HEK293 (cell line): Measurements from ENCODE around the gene TDRKH.

Experiments
- BCL11A ChIP-seq: fragments of 450-650 bp; formaldehyde crosslinking; IDR thresholded peaks from 2 replicates; pipeline ENCODE4 v1.5.1; 2016; ENCODE audit warnings: low read depth, missing biosample characterization, missing genetic modification characterization
- KLF7 ChIP-seq: fragments of 450-650 bp; formaldehyde crosslinking; IDR thresholded peaks from 2 replicates; pipeline ENCODE4 v1.5.1; 2016; ENCODE audit warnings: missing biosample characterization, missing genetic modification characterization, borderline replicate concordance
- KLF9 ChIP-seq: fragments of 450-650 bp; formaldehyde crosslinking; IDR thresholded peaks from 2 replicates; pipeline ENCODE4 v1.5.1; 2016; ENCODE audit warnings: missing biosample characterization, missing genetic modification characterization, low read depth
- MZF1 ChIP-seq: fragments of 450-650 bp; formaldehyde crosslinking; IDR thresholded peaks from 2 replicates; pipeline ENCODE4 v1.5.1; 2017; ENCODE audit warnings: missing biosample characterization, missing genetic modification characterization, borderline replicate concordance
- PATZ1 ChIP-seq: fragments of 450-650 bp; formaldehyde crosslinking; IDR thresholded peaks from 2 replicates; pipeline ENCODE4 v1.5.1; 2016; ENCODE audit warnings: missing biosample characterization, missing genetic modification characterization
- PRDM6 ChIP-seq: fragments of 450-650 bp; formaldehyde crosslinking; IDR thresholded peaks from 2 replicates; pipeline ENCODE4 v1.5.1; 2017; ENCODE audit warnings: missing biosample characterization, missing genetic modification characterization
- YY1 ChIP-seq: fragments of 450-650 bp; formaldehyde crosslinking; IDR thresholded peaks from 2 replicates; pipeline ENCODE4 v1.5.1; 2018; ENCODE audit warnings: missing biosample characterization, missing genetic modification characterization
- ZBTB1 ChIP-seq: fragments of 450-650 bp; formaldehyde crosslinking; IDR thresholded peaks from 2 replicates; pipeline ENCODE4 v1.5.1; 2016; ENCODE audit warnings: missing biosample characterization, missing genetic modification characterization
- ZBTB17 ChIP-seq: fragments of 450-650 bp; formaldehyde crosslinking; IDR thresholded peaks from 2 replicates; pipeline ENCODE4 v1.5.1; 2016; ENCODE audit warnings: missing biosample characterization, missing genetic modification characterization
- ZBTB8A ChIP-seq: fragments of 450-650 bp; formaldehyde crosslinking; IDR thresholded peaks from 2 replicates; pipeline ENCODE4 v1.5.1; 2016; ENCODE audit warnings: missing biosample characterization, missing genetic modification characterization
- ZFP3 ChIP-seq: fragments of 450-650 bp; formaldehyde crosslinking; IDR thresholded peaks from 2 replicates; pipeline ENCODE4 v1.5.1; 2016; ENCODE audit warnings: low read depth, missing biosample characterization, missing genetic modification characterization
- ZNF157 ChIP-seq: fragments of 450-650 bp; formaldehyde crosslinking; IDR thresholded peaks from 2 replicates; pipeline ENCODE4 v1.5.1; 2016; ENCODE audit warnings: missing biosample characterization, missing genetic modification characterization
- ZNF221 ChIP-seq: fragments of 450-650 bp; formaldehyde crosslinking; IDR thresholded peaks from 2 replicates; pipeline ENCODE4 v1.5.1; 2017; ENCODE audit warnings: missing biosample characterization, missing genetic modification characterization, borderline replicate concordance
- ZNF292 ChIP-seq: fragments of 450-650 bp; formaldehyde crosslinking; IDR thresholded peaks from 2 replicates; pipeline ENCODE4 v1.5.1; 2016; ENCODE audit warnings: low read depth, missing biosample characterization, missing genetic modification characterization, borderline replicate concordance
- ZNF391 ChIP-seq: fragments of 450-650 bp; formaldehyde crosslinking; IDR thresholded peaks from 2 replicates; pipeline ENCODE4 v1.5.1; 2016; ENCODE audit warnings: low read depth, missing biosample characterization, missing genetic modification characterization, borderline replicate concordance
- ZNF548 ChIP-seq: fragments of 450-650 bp; formaldehyde crosslinking; IDR thresholded peaks from 2 replicates; pipeline ENCODE4 v1.5.1; 2016; ENCODE audit warnings: missing biosample characterization, missing genetic modification characterization
- ZNF549 ChIP-seq: fragments of 450-650 bp; IDR thresholded peaks from 2 replicates; pipeline ENCODE4 v1.5.1; 2018; ENCODE audit warnings: missing biosample characterization, missing genetic modification characterization, mild to moderate bottlenecking, inconsistent platforms, moderate library complexity
- ZNF585B ChIP-seq: fragments of 450-650 bp; formaldehyde crosslinking; IDR thresholded peaks from 2 replicates; pipeline ENCODE4 v1.5.1; 2016; ENCODE audit warnings: missing biosample characterization, missing genetic modification characterization
- ZNF600 ChIP-seq: fragments of 450-650 bp; formaldehyde crosslinking; IDR thresholded peaks from 2 replicates; pipeline ENCODE4 v1.5.1; 2016; ENCODE audit warnings: missing biosample characterization, missing genetic modification characterization
- ZNF610 ChIP-seq: fragments of 450-650 bp; formaldehyde crosslinking; IDR thresholded peaks from 2 replicates; pipeline ENCODE4 v1.5.1; 2016; ENCODE audit warnings: missing biosample characterization, missing genetic modification characterization, borderline replicate concordance
- ZNF621 ChIP-seq: fragments of 450-650 bp; formaldehyde crosslinking; IDR thresholded peaks from 2 replicates; pipeline ENCODE4 v1.5.1; 2017; ENCODE audit warnings: missing biosample characterization, missing genetic modification characterization
- ZNF629 ChIP-seq: fragments of 450-650 bp; formaldehyde crosslinking; IDR thresholded peaks from 2 replicates; pipeline ENCODE4 v1.5.1; 2017; ENCODE audit warnings: missing biosample characterization, missing genetic modification characterization
- ZNF660 ChIP-seq: fragments of 450-650 bp; IDR thresholded peaks from 2 replicates; pipeline ENCODE4 v1.5.1; 2018; ENCODE audit warnings: missing biosample characterization, mild to moderate bottlenecking, missing genetic modification characterization
- ZNF747 ChIP-seq: fragments of 450-650 bp; formaldehyde crosslinking; IDR thresholded peaks from 2 replicates; pipeline ENCODE4 v1.5.1; 2016; ENCODE audit warnings: missing biosample characterization, missing genetic modification characterization
- ZNF785 ChIP-seq: fragments of 450-650 bp; formaldehyde crosslinking; IDR thresholded peaks from 2 replicates; pipeline ENCODE4 v1.5.1; 2016; ENCODE audit warnings: missing biosample characterization, missing genetic modification characterization
- ZNF843 ChIP-seq: fragments of 450-650 bp; formaldehyde crosslinking; IDR thresholded peaks from 2 replicates; pipeline ENCODE4 v1.5.1; 2016; ENCODE audit warnings: missing biosample characterization, missing genetic modification characterization
- ZSCAN30 ChIP-seq: fragments of 450-650 bp; IDR thresholded peaks from 2 replicates; pipeline ENCODE4 v1.5.1; 2018; ENCODE audit warnings: missing biosample characterization, mild to moderate bottlenecking, missing genetic modification characterization, moderate library complexity
- ZSCAN4 ChIP-seq: fragments of 450-650 bp; formaldehyde crosslinking; IDR thresholded peaks from 2 replicates; pipeline ENCODE4 v1.5.1; 2017; ENCODE audit warnings: missing biosample characterization, missing genetic modification characterization
- TF ChIP-seq, protein P1 (sequence below): fragments of 450-650 bp; formaldehyde crosslinking; IDR thresholded peaks from 2 replicates; pipeline ENCODE4 v1.5.1; 2017; ENCODE audit warnings: missing biosample characterization, mild to moderate bottlenecking, missing genetic modification characterization, moderate library complexity
- TF ChIP-seq, protein P2 (sequence below): fragments of 450-650 bp; formaldehyde crosslinking; IDR thresholded peaks from 2 replicates; pipeline ENCODE4 v1.5.1; 2016; ENCODE audit warnings: missing biosample characterization, missing genetic modification characterization, low read depth
- TF ChIP-seq, protein P3 (sequence below): sonication (generic); formaldehyde crosslinking; IDR thresholded peaks from 2 replicates; pipeline ENCODE4 v1.8.1; 2022; ENCODE audit warnings: mild to moderate bottlenecking, moderate library complexity, missing genetic modification reagents

Gene TDRKH

GRCh38 chr1:151809985-151810556 is 19.8 kb upstream of the TDRKH start (continued):
- TF ChIP-seq PRDM6 (peak; percentile 92), KLF9 (tag by site-specific recombination) (peak; percentile 53; the same call in 1 of the 2 replicates), KLF7 (tag by site-specific recombination) (no peak), ZNF157 (no peak), ZNF610 (0 out of 2 replicates have a peak, but pooled peaks have one; percentile 38), ZNF747 (tag by site-specific recombination) (no peak), ZNF660 (tag by site-specific recombination) (no peak), ZFP3 (tag by site-specific recombination) (no peak), ZBTB1 (tag by site-specific recombination) (no peak), ZNF621 (tag by site-specific recombination) (no peak), YY1 (tag by site-specific recombination) (no peak), ZNF785 (tag by site-specific recombination) (no peak), ZSCAN30 (tag by site-specific recombination) (peak; percentile 39; the same call in 1 of the 2 replicates), ZBTB17 (peak; percentile 52; the same call in 1 of the 2 replicates), ZSCAN4 (tag by site-specific recombination) (no peak), BCL11A (tag by site-specific recombination) (peak; percentile 49; the same call in 1 of the 2 replicates), ZNF843 (tag by site-specific recombination) (peak; percentile 73; the same call in 1 of the 2 replicates), ZNF585B (tag by site-specific recombination) (no peak), ZNF549 (tag by site-specific recombination) (no peak), PATZ1 (tag by site-specific recombination) (0 out of 2 replicates have a peak, but pooled peaks have one; percentile 31), ZNF629 (peak; percentile 68), ZNF221 (tag by site-specific recombination) (no peak), ZNF600 (tag by site-specific recombination) (no peak), ZNF548 (tag by site-specific recombination) (no peak), ZNF292 (tag by site-specific recombination) (no peak), MZF1 (tag by site-specific recombination) (no peak), ZBTB8A (tag by site-specific recombination) (no peak), ZNF391 (tag by site-specific recombination) (0 out of 2 replicates have a peak, but pooled peaks have one; percentile 48)
- TF ChIP-seq, protein P1, sequence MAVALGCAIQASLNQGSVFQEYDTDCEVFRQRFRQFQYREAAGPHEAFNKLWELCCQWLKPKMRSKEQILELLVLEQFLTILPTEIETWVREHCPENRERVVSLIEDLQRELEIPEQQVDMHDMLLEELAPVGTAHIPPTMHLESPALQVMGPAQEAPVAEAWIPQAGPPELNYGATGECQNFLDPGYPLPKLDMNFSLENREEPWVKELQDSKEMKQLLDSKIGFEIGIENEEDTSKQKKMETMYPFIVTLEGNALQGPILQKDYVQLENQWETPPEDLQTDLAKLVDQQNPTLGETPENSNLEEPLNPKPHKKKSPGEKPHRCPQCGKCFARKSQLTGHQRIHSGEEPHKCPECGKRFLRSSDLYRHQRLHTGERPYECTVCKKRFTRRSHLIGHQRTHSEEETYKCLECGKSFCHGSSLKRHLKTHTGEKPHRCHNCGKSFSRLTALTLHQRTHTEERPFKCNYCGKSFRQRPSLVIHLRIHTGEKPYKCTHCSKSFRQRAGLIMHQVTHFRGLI (tag by site-specific recombination) = no peak
- TF ChIP-seq, protein P2, sequence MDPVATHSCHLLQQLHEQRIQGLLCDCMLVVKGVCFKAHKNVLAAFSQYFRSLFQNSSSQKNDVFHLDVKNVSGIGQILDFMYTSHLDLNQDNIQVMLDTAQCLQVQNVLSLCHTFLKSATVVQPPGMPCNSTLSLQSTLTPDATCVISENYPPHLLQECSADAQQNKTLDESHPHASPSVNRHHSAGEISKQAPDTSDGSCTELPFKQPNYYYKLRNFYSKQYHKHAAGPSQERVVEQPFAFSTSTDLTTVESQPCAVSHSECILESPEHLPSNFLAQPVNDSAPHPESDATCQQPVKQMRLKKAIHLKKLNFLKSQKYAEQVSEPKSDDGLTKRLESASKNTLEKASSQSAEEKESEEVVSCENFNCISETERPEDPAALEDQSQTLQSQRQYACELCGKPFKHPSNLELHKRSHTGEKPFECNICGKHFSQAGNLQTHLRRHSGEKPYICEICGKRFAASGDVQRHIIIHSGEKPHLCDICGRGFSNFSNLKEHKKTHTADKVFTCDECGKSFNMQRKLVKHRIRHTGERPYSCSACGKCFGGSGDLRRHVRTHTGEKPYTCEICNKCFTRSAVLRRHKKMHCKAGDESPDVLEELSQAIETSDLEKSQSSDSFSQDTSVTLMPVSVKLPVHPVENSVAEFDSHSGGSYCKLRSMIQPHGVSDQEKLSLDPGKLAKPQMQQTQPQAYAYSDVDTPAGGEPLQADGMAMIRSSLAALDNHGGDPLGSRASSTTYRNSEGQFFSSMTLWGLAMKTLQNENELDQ = no peak
- TF ChIP-seq, protein P3, sequence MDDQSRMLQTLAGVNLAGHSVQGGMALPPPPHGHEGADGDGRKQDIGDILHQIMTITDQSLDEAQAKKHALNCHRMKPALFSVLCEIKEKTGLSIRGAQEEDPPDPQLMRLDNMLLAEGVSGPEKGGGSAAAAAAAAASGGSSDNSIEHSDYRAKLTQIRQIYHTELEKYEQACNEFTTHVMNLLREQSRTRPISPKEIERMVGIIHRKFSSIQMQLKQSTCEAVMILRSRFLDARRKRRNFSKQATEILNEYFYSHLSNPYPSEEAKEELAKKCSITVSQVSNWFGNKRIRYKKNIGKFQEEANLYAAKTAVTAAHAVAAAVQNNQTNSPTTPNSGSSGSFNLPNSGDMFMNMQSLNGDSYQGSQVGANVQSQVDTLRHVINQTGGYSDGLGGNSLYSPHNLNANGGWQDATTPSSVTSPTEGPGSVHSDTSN = no peak
